Dermis microvascular lymphatic vessel endothelial cell (primary cell): Measurements from ENCODE around the gene LAYN. TPM values are rescaled to one million over a fixed set of nuclear protein-coding genes. Genes with fewer than 3 reads are reported as not detected.

Experiments
- DNase-seq, 2 donors: peaks; one replicate each; pipeline versions ENCODE4 v3.0.0 to v3.0.0-alpha.2; 2010; ENCODE audit warnings: low read depth in 2 of 2
- total RNA-seq: library from RNA; depleted of rRNA; stranded (reverse); fragments of >200 nt; gene quantifications from 2 replicates; pipeline ENCODE4 v1.2.1, GENCODE V29; 2014

Gene LAYN
- total RNA-seq, 1 donor from 2014 or later: 89.7 TPM

DNA sequence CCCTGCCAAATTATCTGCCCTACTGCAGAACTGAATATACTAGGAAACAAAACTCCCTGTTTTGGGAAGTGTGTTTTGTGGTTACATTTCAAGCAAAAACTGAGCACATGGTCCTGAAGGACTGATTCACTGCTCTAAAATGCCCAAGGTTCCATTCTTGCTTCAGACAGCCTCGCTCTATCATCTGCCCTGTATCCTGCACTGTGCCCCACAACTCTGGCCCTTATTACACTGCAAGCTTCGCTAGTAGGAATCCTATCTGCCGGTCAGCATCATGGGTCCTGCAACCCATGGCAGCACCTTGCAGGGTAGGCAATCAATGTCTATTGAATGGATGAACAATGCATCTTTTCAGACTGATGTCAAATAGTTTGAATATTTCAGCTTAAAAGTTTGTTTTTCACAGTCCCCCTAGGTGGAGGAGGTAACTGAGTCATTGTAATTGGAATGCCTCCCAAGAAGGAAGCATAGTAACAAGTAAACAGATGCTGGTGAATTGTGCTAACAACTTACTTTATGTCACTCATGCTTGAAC, 21.3 kb downstream of the LAYN start:
- DNase-seq: peak in 1 of 2 donors; percentile 29

DNA sequence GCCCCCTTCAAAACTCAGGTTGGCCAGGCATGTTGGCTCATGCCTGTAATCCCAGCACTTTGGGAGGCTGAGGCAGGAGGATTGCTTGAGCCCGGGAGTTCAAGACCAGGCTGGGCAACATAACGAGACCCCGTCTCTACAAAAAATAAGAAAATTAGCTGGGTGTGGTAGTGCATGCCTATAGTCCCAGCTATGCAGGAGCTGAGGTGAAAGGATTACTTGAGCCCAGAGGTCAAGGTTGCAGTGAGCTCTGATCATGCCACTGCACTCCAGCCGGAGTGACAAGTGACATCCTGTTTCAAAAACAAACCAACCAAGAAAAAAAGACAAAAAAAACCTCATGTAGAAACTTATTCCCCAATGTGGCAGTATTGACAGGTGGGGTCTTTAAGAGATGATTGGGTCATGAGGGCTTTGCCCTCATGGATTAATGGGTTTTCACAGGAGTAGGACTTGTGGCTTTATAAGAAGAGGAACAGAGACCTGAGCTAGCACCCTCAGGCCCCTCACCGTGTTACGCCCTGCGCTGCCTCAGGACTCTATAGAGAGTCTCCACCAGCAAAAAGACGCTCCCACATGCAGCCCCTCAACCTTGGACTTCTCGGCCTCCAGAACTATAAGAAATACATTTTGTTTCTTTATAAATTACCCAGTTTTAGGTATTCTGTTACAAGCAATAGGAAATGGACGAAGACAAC, 22.3 kb downstream of the LAYN start:
- no peak for DNase-seq

DNA sequence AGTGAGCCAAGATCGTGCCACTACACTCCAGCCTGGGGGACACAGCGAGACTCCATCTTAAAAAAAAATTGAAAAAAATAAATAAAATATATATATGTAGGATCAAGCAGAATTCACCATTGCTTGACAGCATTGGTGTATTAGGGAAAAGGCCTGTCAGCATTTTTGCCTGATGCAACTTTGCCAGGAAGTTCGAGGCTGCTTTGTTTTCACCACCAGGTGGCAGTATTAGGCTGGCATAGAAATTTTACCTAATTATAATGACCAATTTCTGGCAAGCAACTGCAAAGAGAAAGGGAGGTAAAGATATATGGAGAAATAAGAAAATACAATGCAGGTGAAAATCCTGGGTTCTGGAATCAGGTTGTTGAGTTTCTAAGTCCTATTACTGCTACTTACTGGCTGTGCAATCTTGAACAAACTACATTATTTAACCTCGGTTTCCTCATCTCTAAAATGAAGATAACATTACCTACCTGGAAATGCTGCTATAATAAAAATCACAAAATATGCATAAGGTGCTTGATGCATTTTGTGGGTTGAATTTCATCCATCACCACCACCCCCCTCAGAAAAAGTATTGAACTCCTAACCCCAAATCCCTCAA, 24.7 kb downstream of the LAYN start:
- peak; percentile 69 to 75 for DNase-seq

GRCh38 chr11:111566324-111566723, 25.8 kb downstream of the LAYN start:
- no peak for DNase-seq

GRCh38 chr11:111569476-111569875, 29.0 kb downstream of the LAYN start:
- DNase-seq: no peak

DNA sequence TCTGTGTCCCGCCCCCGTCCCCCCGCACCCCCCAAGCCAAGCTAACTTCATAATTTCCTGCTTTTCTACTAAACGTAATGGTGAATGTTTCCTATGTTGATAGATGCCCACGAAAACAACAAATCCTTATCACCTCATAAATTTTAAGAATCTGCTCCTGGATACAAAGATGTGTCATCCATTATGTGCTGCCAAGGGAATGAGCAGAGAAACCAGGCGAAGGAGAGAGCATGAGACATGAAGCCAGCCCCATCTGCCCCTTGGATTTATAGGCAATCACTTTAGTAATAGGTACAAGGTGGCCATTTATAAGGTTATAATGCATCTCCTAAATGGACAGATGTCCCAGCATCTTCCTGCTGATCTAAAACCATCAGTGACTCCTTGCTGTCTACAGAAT, 30.3 kb downstream of the LAYN start:
- DNase-seq: peak in 1 of 2 donors; percentile 45

DNA sequence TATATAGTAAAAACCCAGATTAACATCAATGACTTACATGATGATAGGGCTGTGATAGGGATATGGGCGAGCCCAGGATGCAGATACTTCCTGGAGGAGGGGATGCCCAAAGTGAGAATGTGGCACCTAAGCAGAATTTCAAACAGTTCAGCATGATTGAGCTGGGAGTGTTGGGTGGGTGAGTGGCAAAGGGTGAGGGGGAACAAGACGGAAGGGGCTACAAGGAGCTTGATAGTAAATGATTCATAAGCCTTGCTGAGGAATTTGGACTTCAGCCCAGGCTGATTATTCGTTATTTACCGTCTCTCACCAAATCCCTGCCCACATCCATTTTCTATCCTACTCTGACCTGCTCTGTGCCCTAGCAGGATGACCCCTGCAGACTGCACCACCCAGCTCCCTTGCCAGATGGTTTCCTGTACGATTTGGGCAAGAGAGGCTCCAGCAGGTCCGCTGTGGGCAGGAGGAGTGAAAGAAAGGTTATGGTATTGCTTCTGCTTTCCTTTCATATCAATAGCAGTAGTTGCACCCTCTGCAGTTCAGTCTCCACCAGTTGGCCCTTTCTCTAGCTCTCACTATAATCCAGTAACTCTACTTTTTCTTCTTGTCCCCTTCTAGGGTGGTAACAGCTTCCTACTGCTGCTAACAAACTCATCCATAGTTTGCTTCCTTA, 31.4 kb downstream of the LAYN start:
- peak in 1 of 2 donors; percentile 25 for DNase-seq

DNA sequence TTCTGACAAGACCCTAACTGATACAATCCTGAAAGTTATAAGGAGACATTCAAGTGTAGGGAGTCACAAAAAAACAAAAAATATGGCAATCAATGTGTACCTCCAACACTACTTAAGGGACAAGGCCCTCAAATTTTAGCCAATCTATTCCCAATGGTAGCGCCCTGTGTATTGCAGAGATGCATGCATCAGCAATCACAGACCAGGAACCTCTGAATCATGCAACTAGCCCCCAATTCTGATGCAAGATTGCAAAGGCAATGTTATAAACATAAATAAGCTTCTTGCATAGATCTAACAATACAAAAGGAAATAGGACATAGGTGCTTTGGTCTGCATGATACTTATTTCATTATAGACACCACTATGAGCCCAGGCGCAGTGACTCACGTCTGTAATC, 32.1 kb downstream of the LAYN start:
- DNase-seq: no peak

DNA sequence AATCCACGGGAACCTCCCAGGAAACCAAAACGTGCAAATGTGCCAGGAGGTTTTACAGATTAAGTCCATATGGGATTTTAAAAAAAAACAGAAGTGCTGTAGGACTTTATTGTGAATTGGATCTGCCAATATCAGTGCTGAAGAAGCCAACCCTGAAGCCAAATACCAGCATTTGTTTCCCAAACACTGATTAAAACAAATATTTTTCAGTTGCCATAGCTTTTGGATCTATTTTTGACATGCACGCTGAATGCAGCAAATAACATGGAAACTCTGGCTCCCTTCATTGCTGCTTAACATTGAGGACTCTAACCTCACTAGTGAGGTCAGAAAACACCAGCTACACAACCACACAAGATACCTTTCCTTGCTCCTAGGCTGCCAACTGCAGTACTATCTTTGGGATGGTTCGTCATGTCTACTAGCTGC, 33.3 kb downstream of the LAYN start:
- DNase-seq: peak; percentile 19 to 52

GRCh38 chr11:111574373-111575225, 34.1 kb downstream of the LAYN start:
- no peak for DNase-seq

- DNase-seq: no peak
Measured at GRCh38 chr11:111575740-111576139, 35.2 kb downstream of the LAYN start.

DNA sequence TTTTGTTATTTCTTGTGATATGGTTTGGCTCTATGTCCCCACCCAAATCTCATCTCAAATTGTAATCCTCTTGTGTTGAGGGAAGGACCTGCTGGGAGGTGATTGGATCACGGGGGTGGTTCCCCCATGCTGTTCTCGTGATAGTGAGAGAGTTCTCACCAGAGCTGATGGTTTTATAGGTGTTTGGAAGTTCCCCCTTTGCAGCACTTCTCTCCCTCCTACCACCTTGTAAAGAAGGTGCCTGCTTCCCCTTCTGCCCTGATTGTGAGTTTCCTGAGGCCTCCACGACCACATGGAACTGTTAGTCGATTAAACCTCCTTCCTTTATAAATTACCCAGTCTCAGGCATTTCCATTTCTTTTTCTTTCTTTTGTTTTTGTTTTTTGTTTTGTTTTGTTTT, 37.3 kb downstream of the LAYN start:
- DNase-seq: no peak

DNA sequence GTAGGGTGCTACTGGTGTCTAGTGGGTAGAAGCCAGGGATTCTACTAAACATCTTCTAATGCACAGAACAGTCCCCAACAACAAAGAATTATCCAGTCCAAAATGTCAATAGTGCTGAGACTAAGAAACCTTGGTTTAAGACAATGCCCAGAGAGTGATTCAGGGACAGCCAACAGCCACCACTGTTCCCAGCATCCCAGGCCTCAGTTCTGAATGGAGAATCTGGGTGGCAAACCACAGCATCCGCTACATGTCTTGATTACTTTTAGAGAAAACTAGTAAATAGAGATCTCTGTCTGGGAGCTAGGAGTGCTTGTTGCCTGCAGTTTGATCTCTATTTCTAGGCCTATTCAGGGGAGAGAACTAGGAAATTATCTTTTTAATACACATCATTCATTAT, 40.8 kb downstream of the LAYN start:
- no peak for DNase-seq

- DNase-seq: peak; percentile 55 to 69
Measured at GRCh38 chr11:111582163-111582562, 41.6 kb downstream of the LAYN start.

- peak in 1 of 2 donors; percentile 28 for DNase-seq
Measured at GRCh38 chr11:111582881-111583280, 42.4 kb downstream of the LAYN start.

- DNase-seq: peak in 1 of 2 donors; percentile 68
Measured at GRCh38 chr11:111585371-111585770, 44.9 kb downstream of the LAYN start.

GRCh38 chr11:111586388-111586831, 45.9 kb downstream of the LAYN start:
- DNase-seq: peak; percentile 50 to 71

DNA sequence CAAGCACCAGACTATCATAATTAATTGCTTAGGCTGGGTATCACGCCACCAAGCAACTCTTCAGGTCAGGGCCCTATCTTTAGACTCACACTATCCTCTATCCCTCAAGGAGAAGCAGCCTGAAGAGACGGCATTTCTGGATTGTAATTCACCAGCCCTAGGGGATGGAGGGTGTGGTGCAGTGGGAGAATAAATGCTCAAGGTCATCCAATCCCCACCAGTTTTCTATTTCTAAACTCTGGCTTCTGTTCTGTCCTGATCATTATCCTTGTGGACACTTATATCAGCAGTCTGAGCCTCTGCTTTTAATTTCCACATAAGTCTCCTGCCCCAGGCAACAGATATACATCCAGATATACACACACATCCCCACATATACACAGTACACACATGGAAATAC, 48.6 kb downstream of the LAYN start:
- no peak for DNase-seq

DNA sequence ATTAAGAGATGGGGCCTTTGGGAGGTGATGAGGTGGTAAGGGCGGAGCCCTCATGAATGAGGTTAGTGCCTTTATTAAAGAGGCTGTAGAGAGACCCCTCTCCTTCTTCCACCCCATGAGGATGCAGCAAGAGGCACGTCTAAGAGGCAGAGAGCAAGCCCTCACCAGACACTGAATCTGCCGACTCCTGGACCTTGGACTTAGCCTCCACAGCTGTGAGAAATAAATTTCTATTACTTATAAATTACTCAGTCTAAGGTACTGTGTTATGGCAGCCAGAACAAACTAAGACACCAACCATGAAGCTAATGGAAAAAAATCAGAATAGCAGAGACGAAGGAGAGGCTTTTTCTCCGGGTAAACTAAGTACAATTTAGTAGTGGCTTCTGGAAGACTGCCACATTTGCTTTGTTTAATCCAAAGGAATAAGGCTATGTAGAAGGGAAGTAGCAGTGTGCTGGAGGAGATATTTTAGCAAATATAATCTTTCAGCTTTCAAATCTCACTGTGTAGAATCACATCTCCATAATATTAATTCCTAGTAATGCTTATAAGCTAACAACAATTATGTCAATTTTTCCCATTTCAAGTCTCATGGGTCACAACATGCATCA, 49.5 kb downstream of the LAYN start:
- DNase-seq: no peak

- DNase-seq: no peak
Measured at GRCh38 chr11:111591187-111591960, 50.9 kb downstream of the LAYN start.
